Thyroid gland (tissue), 4 donors: Measurements from ENCODE around the gene TMEM154.

Source experiments
- POLR2A ChIP-seq, 2 donors: fragments of 450-650 bp; IDR thresholded peaks; one replicate each; pipeline ENCODE4 v1.6.1; 2017; ENCODE audit warnings: antibody characterized with exemption in 2 of 2, mild to moderate bottlenecking in 2 of 2, moderate library complexity in 1 of 2
- TF ChIP-seq, protein P1 (sequence below), 6 experiments: fragments of 200-600 bp in 3 of 6; fragments of 450-650 bp in 3 of 6; sonication (generic) in 3 of 6; IDR thresholded peaks; one replicate each; pipeline ENCODE4 v1.5.1; 2016 to 2019; ENCODE audit warnings: antibody characterized with exemption in 6 of 6, mild to moderate bottlenecking in 2 of 6, inconsistent platforms in 1 of 6, moderate library complexity in 1 of 6

DNA sequence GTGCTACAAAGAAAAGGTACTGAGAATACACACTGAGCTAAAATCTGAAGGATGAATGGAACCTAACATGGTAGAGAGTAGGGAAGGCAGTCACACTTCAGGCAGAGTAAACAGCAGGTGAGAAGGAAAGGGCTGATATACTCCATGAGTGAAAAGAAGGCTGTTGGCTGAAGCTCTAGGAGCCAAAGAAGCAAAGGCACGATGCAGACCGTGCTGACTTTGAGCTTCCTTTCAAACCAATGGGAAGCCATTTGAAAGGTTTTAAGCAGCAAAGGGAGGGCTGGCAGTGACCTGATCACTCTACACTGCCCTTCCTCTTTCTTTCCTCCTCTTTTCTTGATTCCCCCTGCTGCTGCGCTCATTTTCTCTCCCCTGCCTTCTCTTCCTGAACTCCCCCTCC, 66.4 kb downstream of the TMEM154 start:
- TF ChIP-seq, protein P1, sequence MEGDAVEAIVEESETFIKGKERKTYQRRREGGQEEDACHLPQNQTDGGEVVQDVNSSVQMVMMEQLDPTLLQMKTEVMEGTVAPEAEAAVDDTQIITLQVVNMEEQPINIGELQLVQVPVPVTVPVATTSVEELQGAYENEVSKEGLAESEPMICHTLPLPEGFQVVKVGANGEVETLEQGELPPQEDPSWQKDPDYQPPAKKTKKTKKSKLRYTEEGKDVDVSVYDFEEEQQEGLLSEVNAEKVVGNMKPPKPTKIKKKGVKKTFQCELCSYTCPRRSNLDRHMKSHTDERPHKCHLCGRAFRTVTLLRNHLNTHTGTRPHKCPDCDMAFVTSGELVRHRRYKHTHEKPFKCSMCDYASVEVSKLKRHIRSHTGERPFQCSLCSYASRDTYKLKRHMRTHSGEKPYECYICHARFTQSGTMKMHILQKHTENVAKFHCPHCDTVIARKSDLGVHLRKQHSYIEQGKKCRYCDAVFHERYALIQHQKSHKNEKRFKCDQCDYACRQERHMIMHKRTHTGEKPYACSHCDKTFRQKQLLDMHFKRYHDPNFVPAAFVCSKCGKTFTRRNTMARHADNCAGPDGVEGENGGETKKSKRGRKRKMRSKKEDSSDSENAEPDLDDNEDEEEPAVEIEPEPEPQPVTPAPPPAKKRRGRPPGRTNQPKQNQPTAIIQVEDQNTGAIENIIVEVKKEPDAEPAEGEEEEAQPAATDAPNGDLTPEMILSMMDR (IDR thresholded peaks at IDR 0.05): no peak
- TF ChIP-seq POLR2A (IDR thresholded peaks at IDR 0.05): no peak
